Heart left ventricle (tissue), 16 donors: ENCODE measurements around the gene SCRT2. TPM values are rescaled to one million over a fixed set of nuclear protein-coding genes. Genes with fewer than 3 reads are reported as not detected.

Experiments used
- ATAC-seq, 4 donors: fragments of 200-7000 bp; cut with Tn5 transposase; one replicate each; pipeline ENCODE4 v1.9.1; 2020 to 2022; ENCODE audit warnings: moderate library complexity in 4 of 4, mild to moderate bottlenecking in 3 of 4, moderate number of reproducible peaks in 1 of 4
- DNase-seq, 5 donors: peaks; one replicate each; pipeline ENCODE4 v3.0.0-alpha.2; 2020
- H3K27ac ChIP-seq, 12 donors: fragments of 200-600 bp; sonication (generic) in 4 of 12; one replicate each; pipeline versions ENCODE4 v1.5.0 to v1.8.0; 2016 to 2022; ENCODE audit warnings: mild to moderate bottlenecking in 2 of 12
- H3K27me3 ChIP-seq, 9 donors: fragments of 200-600 bp; sonication (generic) in 2 of 9; one replicate each; pipeline versions ENCODE4 v1.5.1 to v1.8.0; 2016 to 2022; ENCODE audit warnings: mild to moderate bottlenecking in 3 of 9
- H3K36me3 ChIP-seq, 9 donors: fragments of 200-600 bp; sonication (generic) in 2 of 9; one replicate each; pipeline versions ENCODE4 v1.5.0 to v1.8.0; 2018 to 2022; ENCODE audit warnings: mild to moderate bottlenecking in 2 of 9
- H3K4me1 ChIP-seq, 12 donors: fragments of 200-600 bp; sonication (generic) in 4 of 12; one replicate each; pipeline versions ENCODE4 v1.5.0 to v1.8.0; 2016 to 2022; ENCODE audit warnings: mild to moderate bottlenecking in 3 of 12
- H3K4me3 ChIP-seq, 12 donors: fragments of 200-600 bp; sonication (generic) in 4 of 12; one replicate each; pipeline versions ENCODE4 v1.5.0 to v1.8.0; 2017 to 2022; ENCODE audit warnings: mild to moderate bottlenecking in 9 of 12, moderate library complexity in 4 of 12
- H3K9me3 ChIP-seq, 12 donors: fragments of 200-600 bp; sonication (generic) in 4 of 12; one replicate each; pipeline versions ENCODE4 v1.5.0 to v1.8.0; 2016 to 2022; ENCODE audit warnings: mild to moderate bottlenecking in 1 of 12
- POLR2A ChIP-seq, 2 donors: fragments of 450-650 bp; IDR thresholded peaks; one replicate each; pipeline ENCODE4 v1.6.1; 2017; ENCODE audit warnings: antibody characterized with exemption in 2 of 2, mild to moderate bottlenecking in 2 of 2, moderate library complexity in 2 of 2
- WGBS, 4 donors: extraction: QIAGEN DNeasy Blood & Tissue Kit in 2 of 4; methylation state at CpG; one replicate each; pipeline versions ENCODE4 v1.1.5 to v1.1.7; 2013 to 2018; 5-methylcytosine and 5-hydroxymethylcytosine counted together
- intact Hi-C, 10 donors: fragments of 100-400 bp; cut with DNase I; formaldehyde crosslinking; loops; one replicate each; pipeline versions ENCODE4 v1.11.1 to v1.14.2; 2022
- polyA plus RNA-seq, 2 donors: library from polyadenylated mRNA; stranded (reverse); fragments of 200-250 nt; gene quantifications; one replicate each; pipeline ENCODE4 v1.2.3, GENCODE V29; 2013
- total RNA-seq, 9 donors: library from RNA; depleted of rRNA in 2 of 9; stranded (reverse); fragments of >200 nt in 2 of 9; fragmentation: NEBNext Ultra II Directional in 3 of 9; extraction: Animal tissue kit (Norgen Biotek cat#: 25700) in 3 of 9; gene quantifications; one replicate each; pipeline versions ENCODE4 v1.1.0 to v1.2.4, GENCODE V29; 2016 to 2023
- TF ChIP-seq, protein P1 (sequence below), 12 donors: fragments of 200-600 bp; sonication (generic) in 4 of 12; IDR thresholded peaks; one replicate each; pipeline versions ENCODE4 v1.5.0 to v1.8.0; 2018 to 2022; ENCODE audit warnings: antibody characterized with exemption in 12 of 12, mild to moderate bottlenecking in 5 of 12
- donor health status: ischemic (EF 13 %, LVEDD 7.1; RV severe dilation, severe dysfunction).
- donor health status: healthy with polysubstance abuse.
- donor health status: DM: no; HTN: yes; CAD: no.
- donor health status: DM: no; HTN: no; CAD: no.
- donor health status: ischemic (EF 25% LVEDD 6.9; RV normal size, moderate dysfunction).
- donor health status: ischemic (EF 25% LVEDD 5.7; RV mildly dilated, moderate dysfunction).
- donor health status: healthy.
- donor health status: DM: yes; HTN: yes; CAD: no.
- donor health status: ischemic (EF 35%, LVEDD 5.7; RV mildly dilated, moderate dysfunction).
- donor health status: nonischemic (EF 11% LVEDD 7.7; RV severe dilation, severe dysfunction).
- donor health status: DM: yes; HTN: yes; CAD: no.
- donor health status: PGD.
- donor health status: ischemic (EF 29% LVEDD 5.4; RV normal size, mild dysfunction).
- donor health status: nonischemic (EF 23%, LVEDD 6.1; RV moderate dilation, normal function).

SCRT2 gene
- total and polyA plus RNA-seq, 11 donors, result not detected

DNA sequence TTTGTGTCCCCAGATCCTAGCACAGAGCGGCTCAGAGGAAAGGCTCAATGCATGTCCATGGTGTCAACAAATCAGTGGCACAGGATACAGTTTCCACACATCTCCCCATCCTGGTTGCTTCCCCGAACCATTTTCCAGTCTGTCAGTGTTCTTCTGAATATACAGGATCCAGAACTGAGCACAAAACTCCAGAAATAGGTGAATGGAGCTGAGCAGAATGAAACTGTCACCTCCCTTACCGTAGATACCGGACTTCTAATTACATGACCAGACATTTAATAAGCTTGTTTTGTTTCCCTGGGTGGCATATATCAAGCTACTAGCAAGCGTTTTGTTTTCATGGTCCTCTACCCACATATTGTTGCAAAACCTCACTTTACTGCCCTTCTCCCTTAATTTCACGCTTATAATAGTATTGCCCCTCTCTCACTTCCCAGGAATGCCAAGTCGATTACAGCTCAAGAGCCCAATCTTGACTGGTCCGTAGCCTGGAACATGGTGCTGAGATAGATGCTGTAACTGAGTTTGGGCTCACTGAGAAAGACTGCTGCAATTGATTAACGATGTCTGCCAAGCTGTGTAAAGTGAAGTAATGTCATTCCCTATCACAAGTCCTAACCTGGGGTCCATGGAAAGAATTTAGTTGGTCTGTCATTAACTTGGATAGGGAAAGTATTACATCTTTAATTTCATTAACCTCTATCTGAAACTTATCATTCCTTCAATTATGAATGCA is 12.0 kb upstream of the SCRT2 start:
- Histone ChIP-seq H3K27me3 (peaks cover 0 to 14% (median 0%) of the 10 kb centered on the region in 9 donors), H3K4me3 (no peak overlapping the region), H3K9me3 (peaks cover 0 to 2% (median 0%) of the 10 kb centered on the region in 12 donors), H3K36me3 (no peaks in the 10 kb centered on the region), H3K27ac (no peak overlapping the region), H3K4me1 (peaks cover 0 to 5% (median 0%) of the 10 kb centered on the region in 12 donors)
- 67 to 72% (median 71%) methylated on average over 9 of the region's 9 CpGs for WGBS, 4 donors
- intact Hi-C loops, result no loop called here
- TF ChIP-seq POLR2A (IDR thresholded peaks at IDR 0.05), result no peak
- TF ChIP-seq, protein P1, sequence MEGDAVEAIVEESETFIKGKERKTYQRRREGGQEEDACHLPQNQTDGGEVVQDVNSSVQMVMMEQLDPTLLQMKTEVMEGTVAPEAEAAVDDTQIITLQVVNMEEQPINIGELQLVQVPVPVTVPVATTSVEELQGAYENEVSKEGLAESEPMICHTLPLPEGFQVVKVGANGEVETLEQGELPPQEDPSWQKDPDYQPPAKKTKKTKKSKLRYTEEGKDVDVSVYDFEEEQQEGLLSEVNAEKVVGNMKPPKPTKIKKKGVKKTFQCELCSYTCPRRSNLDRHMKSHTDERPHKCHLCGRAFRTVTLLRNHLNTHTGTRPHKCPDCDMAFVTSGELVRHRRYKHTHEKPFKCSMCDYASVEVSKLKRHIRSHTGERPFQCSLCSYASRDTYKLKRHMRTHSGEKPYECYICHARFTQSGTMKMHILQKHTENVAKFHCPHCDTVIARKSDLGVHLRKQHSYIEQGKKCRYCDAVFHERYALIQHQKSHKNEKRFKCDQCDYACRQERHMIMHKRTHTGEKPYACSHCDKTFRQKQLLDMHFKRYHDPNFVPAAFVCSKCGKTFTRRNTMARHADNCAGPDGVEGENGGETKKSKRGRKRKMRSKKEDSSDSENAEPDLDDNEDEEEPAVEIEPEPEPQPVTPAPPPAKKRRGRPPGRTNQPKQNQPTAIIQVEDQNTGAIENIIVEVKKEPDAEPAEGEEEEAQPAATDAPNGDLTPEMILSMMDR (IDR thresholded peaks at IDR 0.05), result no peak
- ATAC-seq (no peak), DNase-seq (no peak)

DNA sequence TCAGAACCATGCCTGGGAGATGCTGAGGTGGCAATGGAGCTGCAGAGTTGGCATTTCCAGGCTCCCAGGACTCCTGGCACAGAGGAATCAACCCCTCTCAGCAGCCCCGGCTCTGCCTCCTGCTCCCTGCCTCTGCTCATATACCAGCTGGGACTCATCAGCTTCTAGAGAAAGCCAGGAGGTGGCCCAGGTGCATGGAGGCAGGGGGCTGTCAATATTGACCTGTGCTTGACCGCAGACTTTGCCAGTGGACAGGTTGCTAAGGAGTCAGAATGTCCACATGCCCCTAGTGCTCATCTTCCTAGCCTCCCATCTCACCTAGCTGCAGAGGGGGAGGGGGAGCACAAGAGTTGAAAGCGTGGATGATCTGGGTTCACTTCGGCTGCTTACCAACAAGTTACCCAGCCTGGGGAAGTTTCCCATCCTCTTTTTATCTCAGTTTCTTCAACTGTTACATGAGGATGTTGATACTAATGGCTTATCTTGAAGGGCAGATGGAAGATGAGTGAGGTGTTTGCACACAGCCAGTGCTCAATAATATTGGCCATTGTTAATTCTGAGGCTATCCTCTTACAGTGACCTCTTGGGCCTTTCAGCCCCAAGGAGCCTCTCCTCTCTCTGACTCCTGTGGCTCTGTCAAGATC is 9.2 kb upstream of the SCRT2 start:
- no peak for ATAC-seq
- WGBS, 4 donors, result 58 to 77% (median 63%) methylated on average over 2 to 4 of the region's 4 CpGs

DNA sequence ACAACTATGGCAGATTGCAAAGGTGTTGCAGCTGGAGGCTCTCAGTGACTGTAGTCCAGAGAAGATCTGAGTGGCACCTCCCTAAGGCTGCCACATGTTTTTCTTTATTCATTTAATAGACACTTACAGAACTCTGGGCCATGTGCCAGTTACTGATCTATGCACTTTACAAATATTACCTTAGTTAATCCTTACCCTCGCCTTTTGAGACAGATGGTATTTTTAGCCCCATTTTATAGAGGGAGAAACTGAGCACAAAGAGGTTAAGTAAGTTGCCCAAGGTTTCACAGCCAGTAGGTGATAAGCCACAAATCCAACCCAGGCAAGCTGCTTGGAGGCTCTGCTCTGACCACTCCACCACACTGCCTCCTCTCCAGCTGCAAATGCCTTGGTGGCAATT is 6.5 kb upstream of the SCRT2 start:
- TF ChIP-seq POLR2A (IDR thresholded peaks at IDR 0.05), result no peak
- TF ChIP-seq, protein P1 (IDR thresholded peaks at IDR 0.05), result no peak
- WGBS, 4 donors, result 59 to 76% (median 69%) methylated on average over 1 of the region's 1 CpG
- no peak overlapping the region for H3K27ac ChIP-seq
- no peak overlapping the region for H3K4me3 ChIP-seq
- DNase-seq, result no peak
- peaks cover 0 to under 1% (median 0%) of the 10 kb centered on the region in 12 donors for H3K4me1 ChIP-seq
- ATAC-seq, result no peak
- H3K36me3 ChIP-seq, result no peaks in the 10 kb centered on the region
- H3K27me3 ChIP-seq, result peaks cover 0 to 61% (median 12%) of the 10 kb centered on the region in 9 donors
- no peaks in the 10 kb centered on the region for H3K9me3 ChIP-seq
- intact Hi-C loops, result no loop called here

More for the DNA sequence above, 9.2 kb upstream of the SCRT2 start:
- TF ChIP-seq POLR2A (IDR thresholded peaks at IDR 0.05), result no peak
- TF ChIP-seq, protein P1 (IDR thresholded peaks at IDR 0.05), result no peak
- intact Hi-C loops, result no loop called here
- no peak for DNase-seq
- no peak overlapping the region for H3K27ac ChIP-seq
- H3K27me3 ChIP-seq, result peaks cover 0 to 34% (median 7%) of the 10 kb centered on the region in 9 donors
- peaks cover 0 to 5% (median 0%) of the 10 kb centered on the region in 12 donors for H3K4me1 ChIP-seq
- no peaks in the 10 kb centered on the region for H3K9me3 ChIP-seq
- H3K36me3 ChIP-seq, result no peaks in the 10 kb centered on the region
- H3K4me3 ChIP-seq, result no peak overlapping the region

DNA sequence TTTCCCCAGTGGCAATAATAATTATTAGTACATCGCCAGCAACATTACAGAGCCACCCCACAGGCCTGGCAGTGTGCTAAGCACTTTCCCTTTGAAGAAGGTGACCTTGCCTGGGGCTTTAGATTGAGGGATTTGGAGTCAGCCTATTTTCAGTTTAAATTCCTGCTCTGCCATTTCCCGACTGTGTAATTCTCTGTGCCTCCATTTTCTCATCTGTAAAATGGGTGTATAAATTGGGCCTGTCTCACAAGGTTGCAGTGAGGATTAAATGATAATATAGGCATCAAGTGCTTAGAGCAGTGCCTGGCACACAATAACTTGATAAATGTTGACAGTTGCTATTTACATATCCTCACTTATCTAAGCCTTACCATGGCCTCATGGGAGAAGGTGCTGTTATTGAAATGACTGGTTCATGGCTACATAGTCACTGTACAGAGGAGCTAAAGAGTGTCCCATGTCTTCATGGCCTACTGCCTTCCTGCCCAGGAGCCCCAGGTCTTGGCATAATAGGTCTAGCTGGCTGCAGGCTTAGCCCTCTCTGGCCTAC is 5.1 kb upstream of the SCRT2 start:
- H3K4me1 ChIP-seq, result peaks cover 4 to 15% (median 12%) of the 10 kb centered on the region in 12 donors
- DNase-seq, result no peak
- no peak overlapping the region for H3K27ac ChIP-seq
- ATAC-seq, result no peak
- TF ChIP-seq, protein P1 (IDR thresholded peaks at IDR 0.05), result no peak
- TF ChIP-seq POLR2A (IDR thresholded peaks at IDR 0.05), result no peak
- peaks cover 0 to 62% (median 12%) of the 10 kb centered on the region in 9 donors for H3K27me3 ChIP-seq
- H3K4me3 ChIP-seq, result no peak overlapping the region
- H3K36me3 ChIP-seq, result no peaks in the 10 kb centered on the region
- WGBS, 4 donors, result 74 to 82% (median 76%) methylated on average over 2 of the region's 2 CpGs
- intact Hi-C loops, result no loop called here
- H3K9me3 ChIP-seq, result no peaks in the 10 kb centered on the region
